Stomach (tissue), 9 donors: ENCODE results near the gene R3HDM4. TPM values are rescaled to one million over a fixed set of nuclear protein-coding genes. Genes with fewer than 3 reads are reported as not detected.

Experiments used
- DNase-seq, 2 donors: peaks; one replicate each; pipeline versions ENCODE4 v3.0.0 to v3.0.0-alpha.2; 2013 to 2019
- H3K27ac ChIP-seq, 5 donors: fragments of 200-600 bp in 4 of 5; sonication (generic) in 4 of 5; one replicate each; pipeline ENCODE4 v1.5.1; 2013 to 2019; ENCODE audit warnings: mild to moderate bottlenecking in 1 of 5, moderate library complexity in 1 of 5
- H3K27me3 ChIP-seq, 3 donors: fragments of 200-600 bp; sonication (generic); one replicate each; pipeline ENCODE4 v1.5.1; 2017 to 2019; ENCODE audit warnings: mixed run types in 1 of 3
- H3K36me3 ChIP-seq, 4 donors: fragments of 200-600 bp; sonication (generic); 1 replicate in 3 of 4; 2 replicates in 1 of 4; pipeline ENCODE4 v1.5.1; 2016 to 2019
- H3K4me1 ChIP-seq, 4 donors: fragments of 200-600 bp; sonication (generic); one replicate each; pipeline ENCODE4 v1.5.1; 2016 to 2019
- H3K4me3 ChIP-seq, 4 donors: fragments of 200-600 bp; sonication (generic) in 3 of 4; one replicate each; pipeline ENCODE4 v1.5.1; 2016 to 2019; ENCODE audit warnings: mild to moderate bottlenecking in 1 of 4
- H3K9me3 ChIP-seq, 4 donors: fragments of 200-600 bp; sonication (generic); one replicate each; pipeline ENCODE4 v1.5.1; 2016 to 2019
- EP300 ChIP-seq: sonication (generic); formaldehyde crosslinking; IDR thresholded peaks from one replicate; pipeline ENCODE4 v1.6.1; 2017; ENCODE audit warnings: antibody characterized with exemption
- POLR2A ChIP-seq, 4 donors: fragments of 450-650 bp; IDR thresholded peaks; one replicate each; pipeline ENCODE4 v1.6.1; 2016; ENCODE audit warnings: antibody characterized with exemption in 4 of 4, control low read depth in 2 of 4, mild to moderate bottlenecking in 1 of 4, moderate library complexity in 1 of 4
- POLR2AphosphoS5 ChIP-seq, 3 donors: sonication (generic); formaldehyde crosslinking; IDR thresholded peaks; one replicate each; pipeline ENCODE4 v1.6.1; 2016; ENCODE audit warnings: antibody characterized with exemption in 3 of 3
- WGBS, 5 donors: extraction: QIAGEN DNeasy Blood & Tissue Kit in 3 of 5; methylation state at CpG; one replicate each; pipeline versions ENCODE4 v1.1.5 to v1.1.7; 2013 to 2018; 5-methylcytosine and 5-hydroxymethylcytosine counted together
- intact Hi-C: fragments of 100-400 bp; cut with DNase I; formaldehyde crosslinking; loops from one replicate; pipeline ENCODE4 v1.15.1; 2023; ENCODE audit warnings: low total_unique reads
- polyA plus RNA-seq, 3 donors: library from polyadenylated mRNA; stranded (reverse); fragments of 200-250 nt; gene quantifications; one replicate each; pipeline ENCODE4 v1.2.3, GENCODE V29; 2013
- total RNA-seq, 5 donors: library from RNA; depleted of rRNA; stranded (reverse); fragments of >200 nt; gene quantifications; one replicate each; pipeline versions ENCODE4 v1.1.0 to v1.2.3, GENCODE V29; 2014 to 2016
- TF ChIP-seq, protein P1 (sequence below), 7 experiments: fragments of 450-650 bp in 4 of 7; fragments of 200-600 bp in 3 of 7; sonication (generic) in 3 of 7; IDR thresholded peaks; one replicate each; pipeline ENCODE4 v1.5.1; 2016 to 2019; ENCODE audit warnings: antibody characterized with exemption in 7 of 7, control low read depth in 2 of 7, mild to moderate bottlenecking in 1 of 7
- donor health status: healthy with polysubstance abuse.
- donor health status: Bipolar disorder and iron deficiency.
- donor health status: healthy.

Gene R3HDM4
- total and polyA plus RNA-seq, 8 donors: 5.8 to 63.8 (median 48.4) TPM

DNA sequence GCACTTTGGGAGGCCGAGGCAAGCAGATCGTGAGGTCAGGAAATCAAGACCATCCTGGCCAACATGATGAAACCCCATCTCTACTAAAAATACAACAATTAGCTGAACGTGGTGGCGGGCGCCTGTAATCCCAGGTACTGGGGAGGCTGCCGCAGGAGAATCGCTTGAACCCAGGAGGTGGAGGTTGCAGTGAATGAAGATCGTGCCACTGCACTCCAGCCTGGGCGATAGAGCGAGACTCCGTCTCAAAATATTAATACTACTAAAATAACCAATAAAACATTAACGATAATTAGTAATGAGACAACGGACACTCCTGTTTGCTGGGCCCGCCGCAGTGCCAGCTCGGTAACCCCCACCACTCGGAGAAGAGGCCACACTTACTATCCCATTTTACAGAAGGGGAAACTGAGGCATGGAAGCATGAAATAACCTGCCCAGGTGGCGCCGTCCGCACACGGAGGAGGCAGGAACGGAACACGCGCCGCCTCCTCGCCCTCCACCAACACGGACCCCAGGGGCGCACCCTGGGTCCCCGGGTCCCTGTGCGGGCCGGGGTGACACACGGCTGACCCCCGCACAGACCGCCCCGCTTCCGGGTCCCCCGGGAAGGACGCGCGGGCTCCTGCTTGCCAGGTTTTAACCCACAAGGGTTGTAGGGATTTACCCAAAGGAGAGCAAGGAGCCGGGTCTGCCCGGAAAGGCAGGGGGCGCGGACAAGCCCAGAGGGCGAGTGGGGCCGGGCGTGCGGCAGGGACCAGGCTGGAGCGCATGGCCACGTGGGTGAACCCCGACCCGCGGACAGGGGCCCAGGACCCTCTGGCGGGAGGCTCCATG, 1.6 kb downstream of the R3HDM4 start:
- H3K4me1 ChIP-seq: peaks cover 21 to 58% (median 35%) of the 10 kb centered on the region in 4 donors
- peaks cover 0 to 6% (median 2%) of the 10 kb centered on the region in 3 donors for H3K27me3 ChIP-seq
- H3K9me3 ChIP-seq: no peaks in the 10 kb centered on the region
- WGBS, 5 donors: 76 to 83% (median 77%) methylated on average over 48 to 54 of the region's 54 CpGs
- DNase-seq: no peak
- H3K27ac ChIP-seq: peak overlapping the region in 4 of 5 donors; percentile 82 to 99 (median 94)
- H3K36me3 ChIP-seq: no peaks in the 10 kb centered on the region
- H3K4me3 ChIP-seq: peak overlapping the region in 3 of 4 donors; percentile 69 to 89 (median 75)
- intact Hi-C loops: no loop called here
- TF ChIP-seq POLR2A (IDR thresholded peaks at IDR 0.05): no peak
- TF ChIP-seq, protein P1, sequence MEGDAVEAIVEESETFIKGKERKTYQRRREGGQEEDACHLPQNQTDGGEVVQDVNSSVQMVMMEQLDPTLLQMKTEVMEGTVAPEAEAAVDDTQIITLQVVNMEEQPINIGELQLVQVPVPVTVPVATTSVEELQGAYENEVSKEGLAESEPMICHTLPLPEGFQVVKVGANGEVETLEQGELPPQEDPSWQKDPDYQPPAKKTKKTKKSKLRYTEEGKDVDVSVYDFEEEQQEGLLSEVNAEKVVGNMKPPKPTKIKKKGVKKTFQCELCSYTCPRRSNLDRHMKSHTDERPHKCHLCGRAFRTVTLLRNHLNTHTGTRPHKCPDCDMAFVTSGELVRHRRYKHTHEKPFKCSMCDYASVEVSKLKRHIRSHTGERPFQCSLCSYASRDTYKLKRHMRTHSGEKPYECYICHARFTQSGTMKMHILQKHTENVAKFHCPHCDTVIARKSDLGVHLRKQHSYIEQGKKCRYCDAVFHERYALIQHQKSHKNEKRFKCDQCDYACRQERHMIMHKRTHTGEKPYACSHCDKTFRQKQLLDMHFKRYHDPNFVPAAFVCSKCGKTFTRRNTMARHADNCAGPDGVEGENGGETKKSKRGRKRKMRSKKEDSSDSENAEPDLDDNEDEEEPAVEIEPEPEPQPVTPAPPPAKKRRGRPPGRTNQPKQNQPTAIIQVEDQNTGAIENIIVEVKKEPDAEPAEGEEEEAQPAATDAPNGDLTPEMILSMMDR (IDR thresholded peaks at IDR 0.05): no peak
- no peak for TF ChIP-seq POLR2AphosphoS5 (IDR thresholded peaks at IDR 0.05)
- no peak for TF ChIP-seq EP300

DNA sequence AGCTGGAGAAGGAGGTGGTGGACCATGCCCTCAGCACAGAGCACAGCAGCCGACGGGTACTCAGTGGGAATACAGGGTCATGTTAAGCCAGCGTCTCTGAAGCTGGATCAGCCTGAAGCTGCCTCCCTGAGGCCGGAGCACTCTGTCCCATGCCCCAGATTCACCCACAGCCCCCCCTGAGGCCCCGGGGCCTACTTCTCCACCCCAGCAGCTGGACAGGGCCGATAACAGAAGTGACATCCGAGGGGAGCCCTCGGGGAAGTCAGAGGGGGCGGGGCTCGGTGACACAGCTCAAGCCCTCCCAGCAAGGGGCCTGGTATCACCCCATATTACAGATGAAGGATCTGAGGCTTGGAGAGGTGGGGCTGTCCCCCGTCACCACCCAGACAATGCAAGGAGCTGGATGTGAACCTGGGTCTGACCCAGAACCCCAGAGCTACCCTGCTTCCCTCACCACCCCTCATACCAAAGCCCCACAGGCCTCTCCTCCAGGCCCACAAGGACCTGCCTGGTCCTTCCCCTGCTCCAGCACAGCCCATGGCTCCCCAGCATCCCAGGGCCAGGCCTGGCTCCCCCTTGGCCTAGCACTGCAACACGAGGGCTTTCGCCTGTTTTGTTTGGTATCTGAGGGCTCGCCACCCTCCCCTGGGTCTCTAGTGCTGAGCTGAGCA, 5.7 kb downstream of the R3HDM4 start:
- no peaks in the 10 kb centered on the region for H3K27me3 ChIP-seq
- H3K4me3 ChIP-seq: no peak overlapping the region
- H3K27ac ChIP-seq: peak overlapping the region in 4 of 5 donors; percentile 17 to 97 (median 92)
- 65 to 82% (median 74%) methylated on average over 10 to 14 of the region's 14 CpGs for WGBS, 5 donors
- intact Hi-C loops: no loop called here
- H3K9me3 ChIP-seq: no peaks in the 10 kb centered on the region
- DNase-seq: peak in 1 of 2 donors; percentile 67
- peaks cover 18 to 57% (median 34%) of the 10 kb centered on the region in 4 donors for H3K4me1 ChIP-seq
- TF ChIP-seq POLR2A (IDR thresholded peaks at IDR 0.05) (no peak), EP300 (no peak), POLR2AphosphoS5 (IDR thresholded peaks at IDR 0.05) (no peak)
- TF ChIP-seq, protein P1 (IDR thresholded peaks at IDR 0.05): no peak
- peaks cover 0 to 6% (median 0%) of the 10 kb centered on the region in 4 donors for H3K36me3 ChIP-seq

DNA sequence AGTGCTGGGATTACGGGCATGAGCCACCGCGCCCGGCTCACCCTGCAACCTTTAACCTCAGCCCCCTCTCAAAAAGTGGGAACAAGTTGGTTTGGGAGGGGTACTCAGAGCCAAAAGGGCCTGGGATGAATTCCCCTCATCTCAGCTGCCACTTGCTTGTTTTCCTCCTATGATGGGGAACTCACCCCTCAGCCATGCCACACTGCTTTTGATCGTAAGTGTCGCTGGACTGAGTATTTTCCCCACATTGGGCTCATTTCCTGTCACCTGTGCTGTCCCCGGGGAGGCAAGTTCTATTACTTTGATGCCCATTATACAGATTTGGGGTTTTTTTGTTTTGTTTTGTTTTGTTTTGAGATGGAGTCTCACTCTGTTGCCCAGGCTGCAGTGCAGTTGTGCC, 6.5 kb downstream of the R3HDM4 start:
- H3K4me1 ChIP-seq: peaks cover 18 to 55% (median 25%) of the 10 kb centered on the region in 4 donors
- TF ChIP-seq, protein P1 (IDR thresholded peaks at IDR 0.05): no peak
- TF ChIP-seq POLR2AphosphoS5 (IDR thresholded peaks at IDR 0.05) (no peak), EP300 (no peak), POLR2A (IDR thresholded peaks at IDR 0.05) (no peak)
- peaks cover 2 to 15% (median 7%) of the 10 kb centered on the region in 4 donors for H3K36me3 ChIP-seq
- WGBS, 5 donors: 89 to 95% (median 95%) methylated on average over 7 of the region's 7 CpGs
- intact Hi-C loops: no loop called here
- H3K27me3 ChIP-seq: no peaks in the 10 kb centered on the region
- no peak overlapping the region for H3K27ac ChIP-seq
- no peak for DNase-seq
- H3K9me3 ChIP-seq: no peaks in the 10 kb centered on the region
- no peak overlapping the region for H3K4me3 ChIP-seq

DNA sequence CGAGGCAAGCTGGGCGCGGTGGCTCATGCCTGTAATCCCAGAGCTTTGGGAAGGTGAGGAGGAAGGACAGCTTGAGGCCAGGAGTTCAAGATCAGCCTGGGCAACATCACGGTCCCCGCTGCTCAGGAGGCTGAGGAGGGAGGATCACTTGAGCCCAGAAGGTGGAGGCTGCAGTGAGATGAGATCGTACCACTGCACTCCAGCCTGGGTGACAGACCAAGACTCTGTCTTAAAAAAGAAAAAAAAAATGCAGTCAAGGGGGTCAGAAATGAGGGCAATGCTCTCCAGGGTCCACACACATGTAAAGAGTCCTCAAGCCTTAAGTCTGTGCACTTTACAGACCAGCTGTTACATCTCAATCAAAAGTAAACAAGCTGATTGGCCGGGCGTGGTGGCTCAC, 8.5 kb downstream of the R3HDM4 start:
- Histone ChIP-seq H3K36me3 (peaks cover 5 to 29% (median 20%) of the 10 kb centered on the region in 4 donors), H3K4me3 (no peak overlapping the region), H3K4me1 (peaks cover 11 to 53% (median 21%) of the 10 kb centered on the region in 4 donors), H3K9me3 (no peaks in the 10 kb centered on the region), H3K27me3 (no peaks in the 10 kb centered on the region), H3K27ac (no peak overlapping the region)
- intact Hi-C loops: no loop called here
- 86 to 92% (median 91%) methylated on average over 8 of the region's 8 CpGs for WGBS, 5 donors
- no peak for DNase-seq
- TF ChIP-seq EP300: no peak
- no peak for TF ChIP-seq POLR2AphosphoS5 (IDR thresholded peaks at IDR 0.05)
- TF ChIP-seq POLR2A (IDR thresholded peaks at IDR 0.05): no peak
- TF ChIP-seq, protein P1 (IDR thresholded peaks at IDR 0.05): no peak
